CD4-positive, CD25-positive, alpha-beta regulatory T cell (primary cell): ENCODE data around the gene AUP1. TPM values are rescaled to one million over a fixed set of nuclear protein-coding genes. Genes with fewer than 3 reads are reported as not detected.
"Not testable (repeated sequence)": the region's sequence is repeated elsewhere in the genome, so short reads cannot be mapped to it uniquely, and the experiment has no call there.

Experiments used
- ATAC-seq, 2 donors: fragments of 150-1000 bp; cut with Tn5 transposase; one replicate each; pipeline ENCODE4 v1.10.0; 2021; ENCODE audit warnings: low read depth in 2 of 2, moderate number of reproducible peaks in 2 of 2, moderate library complexity in 1 of 2
- DNase-seq, 3 donors: peaks; one replicate each; pipeline versions ENCODE4 v3.0.0 to v3.0.0-alpha.2; 2012 to 2022; ENCODE audit warnings: mixed read lengths in 1 of 3
- H3K27ac ChIP-seq: one replicate; pipeline ENCODE4 v1.7.0; 2013; ENCODE audit warnings: mild to moderate bottlenecking, low read length; ENCODE audit not compliant: insufficient read depth, poor library complexity, severe bottlenecking
- H3K27me3 ChIP-seq: one replicate; pipeline ENCODE4 v1.7.0; 2013; ENCODE audit warnings: low read length; ENCODE audit not compliant: control insufficient read depth, insufficient read depth
- H3K36me3 ChIP-seq: one replicate; pipeline ENCODE4 v1.7.0; 2013; ENCODE audit warnings: mild to moderate bottlenecking, low read length, moderate library complexity; ENCODE audit not compliant: control insufficient read depth, insufficient read depth
- H3K4me1 ChIP-seq: 2 replicates; pipeline ENCODE4 v1.7.0; 2013; ENCODE audit warnings: mild to moderate bottlenecking, low read length; ENCODE audit not compliant: insufficient read depth, control insufficient read depth, poor library complexity, severe bottlenecking
- H3K4me3 ChIP-seq: one replicate; pipeline ENCODE4 v1.7.0; 2013; ENCODE audit warnings: low read depth, mild to moderate bottlenecking, low read length, moderate library complexity
- H3K9me3 ChIP-seq, 2 experiments: 1 replicate in 1 of 2; 2 replicates in 1 of 2; pipeline ENCODE4 v1.7.0; 2013; ENCODE audit warnings: low read length in 2 of 2, mild to moderate bottlenecking in 1 of 2, moderate library complexity in 1 of 2; ENCODE audit not compliant: control insufficient read depth in 2 of 2
- H3K27ac Mint-ChIP-seq, 3 donors: one replicate each; pipeline ENCODE4 v1.8.0; 2020 to 2022; ENCODE audit warnings: mild to moderate bottlenecking in 3 of 3, mixed read lengths in 3 of 3, moderate library complexity in 2 of 3
- H3K27me3 Mint-ChIP-seq: one replicate; pipeline ENCODE4 v1.8.0; 2022; ENCODE audit warnings: mild to moderate bottlenecking, mixed read lengths
- H3K36me3 Mint-ChIP-seq: one replicate; pipeline ENCODE4 v1.8.0; 2020; ENCODE audit warnings: mixed read lengths
- H3K4me1 Mint-ChIP-seq, 4 donors: one replicate each; pipeline ENCODE4 v1.8.0; 2020 to 2022; ENCODE audit warnings: mixed read lengths in 4 of 4, mild to moderate bottlenecking in 1 of 4
- H3K4me3 Mint-ChIP-seq, 4 donors: one replicate each; pipeline ENCODE4 v1.8.0; 2020 to 2022; ENCODE audit warnings: mild to moderate bottlenecking in 4 of 4, mixed read lengths in 4 of 4, moderate library complexity in 3 of 4
- H3K9me3 Mint-ChIP-seq, 7 donors: one replicate each; pipeline ENCODE4 v1.8.0; 2020 to 2022; ENCODE audit warnings: mixed read lengths in 7 of 7, mild to moderate bottlenecking in 3 of 7, moderate library complexity in 2 of 7
- polyA plus RNA-seq, 4 donors: library from polyadenylated mRNA; unstranded; fragments of 300-500 nt; fragmentation: Illumina TruSeq; gene quantifications; one replicate each; pipeline ENCODE4 v1.2.3, GENCODE V29; 2021
- total RNA-seq: library from RNA; stranded (reverse); gene quantifications from one replicate; pipeline ENCODE4 v1.2.3, GENCODE V29; 2022

The AUP1 gene
- total and polyA plus RNA-seq, 5 donors from 2014 or later: 85.7 to 183 (median 108) TPM

DNA sequence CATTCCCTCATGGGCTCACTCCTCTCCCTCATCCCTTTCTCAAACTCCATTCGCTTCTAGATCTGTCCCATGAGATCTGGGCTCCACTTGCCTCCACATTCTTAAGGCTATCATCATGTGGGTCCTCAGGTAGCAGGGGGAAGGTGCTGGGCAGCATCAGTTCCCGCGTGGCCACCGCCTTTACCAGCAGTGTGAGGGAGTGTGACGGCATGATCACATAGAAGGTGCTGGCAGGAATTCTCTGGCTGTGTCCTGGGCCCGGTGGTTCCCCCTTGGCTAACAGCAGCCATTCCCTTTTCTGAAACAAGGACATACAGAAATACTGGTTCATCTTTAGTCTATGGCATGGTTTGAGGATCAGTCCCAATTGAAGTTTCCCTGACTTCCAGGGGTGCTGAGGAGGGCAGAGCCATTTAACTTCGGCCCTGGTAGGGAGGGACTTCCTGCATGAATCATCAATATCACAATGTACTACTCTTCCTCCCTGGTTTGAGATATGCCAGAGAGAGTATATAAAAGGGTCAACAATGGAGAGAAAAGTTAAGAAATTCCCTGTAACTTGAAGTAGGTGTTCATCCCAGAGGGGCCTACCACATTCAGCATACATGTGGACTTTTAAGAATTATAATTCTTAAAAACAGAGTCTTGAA is 32.7 kb upstream of the AUP1 start:
- no peaks in the 10 kb centered on the region for H3K9me3 ChIP-seq
- H3K4me3 ChIP-seq: no peak overlapping the region
- H3K36me3 Mint-ChIP-seq: peaks cover 5% of the 10 kb centered on the region
- peak overlapping the region in 1 of 3 donors; percentile 66 for H3K27ac Mint-ChIP-seq
- H3K4me1 ChIP-seq: no peaks in the 10 kb centered on the region
- no peak for ATAC-seq
- H3K27me3 ChIP-seq: peaks cover 2% of the 10 kb centered on the region
- H3K27me3 Mint-ChIP-seq: no peaks in the 10 kb centered on the region
- H3K27ac ChIP-seq: no peak overlapping the region
- H3K4me1 Mint-ChIP-seq: peaks cover 0 to 9% (median 0%) of the 10 kb centered on the region in 4 donors
- H3K36me3 ChIP-seq: no peaks in the 10 kb centered on the region
- no peak for DNase-seq
- H3K9me3 Mint-ChIP-seq: peaks cover 0 to 1% (median 0%) of the 10 kb centered on the region in 7 donors
- peak overlapping the region in 1 of 4 donors; percentile 63 for H3K4me3 Mint-ChIP-seq

DNA sequence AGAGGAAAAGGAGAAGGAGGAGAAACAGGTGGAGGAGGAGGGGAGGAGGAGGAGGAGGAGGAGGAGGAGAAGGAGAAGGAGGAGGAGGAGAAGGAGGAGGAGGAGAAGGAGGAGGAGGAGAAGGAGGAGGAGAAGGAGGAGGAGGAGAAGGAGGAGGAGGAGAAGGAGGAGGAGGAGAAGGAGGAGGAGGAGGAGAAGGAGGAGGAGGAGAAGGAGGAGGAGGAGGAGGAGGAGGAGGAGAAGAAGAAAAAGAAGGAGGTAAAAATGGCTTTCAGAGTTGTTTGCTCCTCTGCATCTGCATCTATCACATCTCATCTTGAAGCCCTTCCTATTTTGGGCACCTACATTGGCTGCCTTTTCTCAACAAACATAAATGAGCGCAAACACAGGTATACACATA is 31.5 kb upstream of the AUP1 start:
- Mint-ChIP-seq H3K27ac (peak overlapping the region in 1 of 3 donors; percentile 6), H3K4me1 (peaks cover 0 to 15% (median 5%) of the 10 kb centered on the region in 4 donors), H3K4me3 (peak overlapping the region in 1 of 4 donors; percentile 51)
- H3K4me1 ChIP-seq, ATAC-seq, DNase-seq, H3K9me3 Mint-ChIP-seq, H3K9me3 ChIP-seq, H3K27me3 ChIP-seq, H3K27ac ChIP-seq, H3K36me3 ChIP-seq, H3K4me3 ChIP-seq, H3K27me3 Mint-ChIP-seq, H3K36me3 Mint-ChIP-seq: not testable (repeated sequence)

GRCh38 chr2:74560591-74560990 is 31.1 kb upstream of the AUP1 start:
- Histone ChIP-seq H3K27me3 (peaks cover 2% of the 10 kb centered on the region), H3K4me3 (no peak overlapping the region), H3K27ac (no peak overlapping the region), H3K9me3 (no peaks in the 10 kb centered on the region), H3K36me3 (peaks cover 6% of the 10 kb centered on the region), H3K4me1 (peaks cover 12% of the 10 kb centered on the region)
- Mint-ChIP-seq H3K36me3 (peaks cover 5% of the 10 kb centered on the region), H3K4me1 (peaks cover 0 to 15% (median 7%) of the 10 kb centered on the region in 4 donors), H3K9me3 (no peaks in the 10 kb centered on the region), H3K27ac (peak overlapping the region in 1 of 3 donors; percentile 69), H3K4me3 (no peak overlapping the region), H3K27me3 (no peaks in the 10 kb centered on the region)
- DNase-seq (no peak), ATAC-seq (no peak)

- H3K27me3 Mint-ChIP-seq: no peaks in the 10 kb centered on the region
- H3K4me1 ChIP-seq: peaks cover 19% of the 10 kb centered on the region
- peaks cover 5% of the 10 kb centered on the region for H3K36me3 Mint-ChIP-seq
- peaks cover 0 to 20% (median 8%) of the 10 kb centered on the region in 4 donors for H3K4me1 Mint-ChIP-seq
- no peak for DNase-seq
- H3K9me3 ChIP-seq: no peaks in the 10 kb centered on the region
- peaks cover 2% of the 10 kb centered on the region for H3K27me3 ChIP-seq
- no peak overlapping the region for H3K27ac Mint-ChIP-seq
- H3K36me3 ChIP-seq: peaks cover 6% of the 10 kb centered on the region
- H3K4me3 ChIP-seq: no peak overlapping the region
- no peak for ATAC-seq
- H3K4me3 Mint-ChIP-seq: no peak overlapping the region
- no peak overlapping the region for H3K27ac ChIP-seq
- no peaks in the 10 kb centered on the region for H3K9me3 Mint-ChIP-seq
Observed at GRCh38 chr2:74559912-74560311, 30.4 kb upstream of the AUP1 start.

DNA sequence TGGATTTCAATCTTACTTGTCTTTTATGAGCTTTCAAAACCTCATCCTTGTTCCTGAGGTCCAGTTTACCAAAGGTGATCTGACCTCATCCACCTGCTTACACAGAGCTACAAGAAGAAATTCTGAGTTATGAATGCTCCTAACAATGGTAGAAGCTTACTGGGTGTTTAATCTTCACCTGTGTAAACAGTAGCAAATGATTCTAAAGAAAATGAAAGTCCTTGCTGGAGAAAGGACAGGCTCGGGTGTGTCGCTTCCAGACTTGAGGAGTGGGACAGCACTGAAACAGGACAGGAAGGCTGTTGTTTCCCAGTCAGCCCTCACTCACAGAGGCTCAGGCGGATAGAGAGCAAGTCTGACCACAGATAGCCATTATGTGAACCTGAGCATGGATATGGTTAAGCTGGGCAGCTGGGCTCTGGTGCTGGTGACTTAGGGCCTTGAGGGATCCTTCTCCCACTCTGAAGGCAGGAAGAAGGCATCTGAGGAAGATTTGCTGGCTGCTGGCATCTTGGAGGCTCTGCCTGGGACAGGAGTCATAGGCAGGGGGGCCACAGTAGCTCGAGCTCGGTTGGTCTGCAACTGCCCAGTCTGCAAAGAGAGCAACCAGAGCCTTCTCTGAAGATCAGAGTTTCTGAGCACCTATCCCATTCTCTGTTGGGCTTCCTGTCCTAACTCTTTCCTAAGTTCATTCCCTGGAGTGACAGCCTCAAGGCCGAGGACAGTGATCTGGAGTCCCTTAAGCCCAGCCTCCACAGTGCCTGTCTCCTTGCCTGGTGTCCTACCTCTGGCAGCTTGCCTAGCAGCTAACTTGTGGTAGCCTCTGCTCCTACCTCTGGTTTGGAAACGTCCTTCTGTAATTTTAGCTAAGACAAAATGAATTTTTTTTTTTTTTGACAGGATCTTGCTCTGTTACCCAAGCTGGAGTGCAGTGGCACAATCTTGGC is 29.1 kb upstream of the AUP1 start:
- Mint-ChIP-seq H3K4me3 (peak overlapping the region in 2 of 4 donors; percentile 32 to 78), H3K9me3 (no peaks in the 10 kb centered on the region), H3K27ac (no peak overlapping the region), H3K27me3 (no peaks in the 10 kb centered on the region), H3K36me3 (peaks cover 5% of the 10 kb centered on the region), H3K4me1 (peaks cover 0 to 24% (median 8%) of the 10 kb centered on the region in 4 donors)
- no peak for ATAC-seq
- no peak for DNase-seq
- no peak overlapping the region for H3K27ac ChIP-seq
- peaks cover 29% of the 10 kb centered on the region for H3K4me1 ChIP-seq
- peaks cover 6% of the 10 kb centered on the region for H3K36me3 ChIP-seq
- no peak overlapping the region for H3K4me3 ChIP-seq
- no peaks in the 10 kb centered on the region for H3K27me3 ChIP-seq
- no peaks in the 10 kb centered on the region for H3K9me3 ChIP-seq

- Histone ChIP-seq H3K9me3 (no peaks in the 10 kb centered on the region), H3K4me3 (no peak overlapping the region), H3K36me3 (peaks cover 6% of the 10 kb centered on the region), H3K4me1 (peaks cover 29% of the 10 kb centered on the region), H3K27me3 (peaks cover 1% of the 10 kb centered on the region), H3K27ac (no peak overlapping the region)
- Mint-ChIP-seq H3K27ac (no peak overlapping the region), H3K27me3 (peaks cover 9% of the 10 kb centered on the region), H3K36me3 (peaks cover 3% of the 10 kb centered on the region), H3K9me3 (no peaks in the 10 kb centered on the region), H3K4me3 (peak overlapping the region; percentile 52 to 96 (median 79)), H3K4me1 (peaks cover 0 to 30% (median 11%) of the 10 kb centered on the region in 4 donors)
- ATAC-seq: no peak
- no peak for DNase-seq
Observed at GRCh38 chr2:74556831-74557370, 27.4 kb upstream of the AUP1 start.

GRCh38 chr2:74556159-74556558 is 26.7 kb upstream of the AUP1 start:
- Histone ChIP-seq H3K4me3 (no peak overlapping the region), H3K27ac (no peak overlapping the region), H3K27me3 (peaks cover 1% of the 10 kb centered on the region), H3K4me1 (peaks cover 29% of the 10 kb centered on the region), H3K9me3 (no peaks in the 10 kb centered on the region), H3K36me3 (peaks cover 6% of the 10 kb centered on the region)
- ATAC-seq (no peak), DNase-seq (no peak)
- Mint-ChIP-seq H3K27me3 (peaks cover 16% of the 10 kb centered on the region), H3K4me3 (peak overlapping the region; percentile 95 to 96 (median 96)), H3K9me3 (peaks cover 0 to 3% (median 0%) of the 10 kb centered on the region in 7 donors), H3K27ac (peak overlapping the region in 2 of 3 donors; percentile 51 to 90), H3K36me3 (no peaks in the 10 kb centered on the region), H3K4me1 (peaks cover 0 to 30% (median 11%) of the 10 kb centered on the region in 4 donors)
